ENCODE measurements around the gene SEC61G.

DNA sequence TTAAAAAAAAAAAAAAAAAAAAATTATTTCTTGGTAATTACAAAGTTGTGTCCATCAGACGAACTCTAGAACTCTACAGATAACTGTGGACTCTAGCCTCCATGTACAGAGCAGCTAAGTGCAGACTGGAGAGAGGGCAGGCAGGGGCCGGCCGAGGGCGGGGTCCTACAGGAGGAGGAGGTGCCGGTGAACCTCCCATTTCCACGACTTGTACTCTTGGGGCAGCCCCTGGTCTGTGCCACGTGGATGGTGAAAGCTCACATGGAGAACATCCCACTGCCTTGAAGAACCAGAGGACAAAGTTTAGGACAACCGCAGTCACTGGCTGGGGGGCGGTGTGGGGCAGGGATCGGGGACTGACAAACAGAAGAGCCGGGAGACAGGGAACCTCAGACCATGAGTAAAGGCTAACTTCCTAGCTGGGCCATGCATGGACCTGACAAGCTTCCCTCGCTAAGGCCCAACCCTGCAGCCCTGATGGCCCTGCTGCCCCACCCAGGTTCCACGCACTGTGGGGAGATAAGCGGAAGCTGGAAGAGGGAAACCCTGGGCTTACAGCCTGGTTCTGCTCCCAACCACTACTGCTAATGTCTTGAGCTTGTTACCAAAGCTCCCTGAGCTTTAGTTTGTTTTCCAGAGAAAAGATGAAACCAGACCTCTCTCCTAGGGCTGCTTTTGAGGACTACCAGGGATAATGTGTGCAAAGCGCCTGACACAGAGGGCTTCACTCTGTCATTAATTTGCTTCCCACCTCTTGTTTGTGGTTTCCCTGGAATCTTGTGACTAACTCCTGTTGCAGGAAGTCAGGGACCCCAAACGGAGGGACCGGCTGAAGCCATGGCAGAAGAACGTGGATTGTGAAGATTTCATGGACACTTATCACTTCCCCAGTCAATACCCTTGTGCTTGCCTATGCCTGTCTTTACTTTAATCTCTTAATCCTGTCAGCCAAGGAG is 16.1 kb upstream of the SEC61G start:
- TF ChIP-seq, protein P1, sequence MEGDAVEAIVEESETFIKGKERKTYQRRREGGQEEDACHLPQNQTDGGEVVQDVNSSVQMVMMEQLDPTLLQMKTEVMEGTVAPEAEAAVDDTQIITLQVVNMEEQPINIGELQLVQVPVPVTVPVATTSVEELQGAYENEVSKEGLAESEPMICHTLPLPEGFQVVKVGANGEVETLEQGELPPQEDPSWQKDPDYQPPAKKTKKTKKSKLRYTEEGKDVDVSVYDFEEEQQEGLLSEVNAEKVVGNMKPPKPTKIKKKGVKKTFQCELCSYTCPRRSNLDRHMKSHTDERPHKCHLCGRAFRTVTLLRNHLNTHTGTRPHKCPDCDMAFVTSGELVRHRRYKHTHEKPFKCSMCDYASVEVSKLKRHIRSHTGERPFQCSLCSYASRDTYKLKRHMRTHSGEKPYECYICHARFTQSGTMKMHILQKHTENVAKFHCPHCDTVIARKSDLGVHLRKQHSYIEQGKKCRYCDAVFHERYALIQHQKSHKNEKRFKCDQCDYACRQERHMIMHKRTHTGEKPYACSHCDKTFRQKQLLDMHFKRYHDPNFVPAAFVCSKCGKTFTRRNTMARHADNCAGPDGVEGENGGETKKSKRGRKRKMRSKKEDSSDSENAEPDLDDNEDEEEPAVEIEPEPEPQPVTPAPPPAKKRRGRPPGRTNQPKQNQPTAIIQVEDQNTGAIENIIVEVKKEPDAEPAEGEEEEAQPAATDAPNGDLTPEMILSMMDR (IDR thresholded peaks at IDR 0.05): no peak
- TF ChIP-seq POLR2A (IDR thresholded peaks at IDR 0.05): no peak
